GM19099 (cell line): ENCODE results near the gene COPS9.

Experiments
- POLR2A ChIP-seq: IDR thresholded peaks from 3 replicates; pipeline ENCODE4 v1.6.1; 2011; ENCODE audit warnings: low read depth; ENCODE audit not compliant: insufficient read length; ENCODE audit errors: extremely low read depth

COPS9 gene

DNA sequence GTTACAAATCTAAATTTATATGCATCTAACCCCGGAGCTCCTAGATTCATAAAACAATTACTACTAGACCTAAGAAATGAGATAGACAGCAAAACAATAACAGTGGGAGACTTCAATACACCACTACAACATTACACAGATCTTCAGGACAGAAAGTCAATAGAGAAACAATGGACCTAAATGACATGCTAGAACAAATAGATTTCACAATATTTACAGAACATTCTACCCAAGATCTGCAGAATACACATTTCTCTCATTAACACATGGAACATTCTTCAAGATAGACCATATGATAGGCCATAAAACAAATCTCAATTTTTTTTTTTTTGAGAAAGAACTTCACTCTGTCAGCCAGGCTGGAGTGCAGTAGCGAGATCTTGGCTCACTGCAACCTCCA lies 37.8 kb downstream of the COPS9 start:
- no peak for TF ChIP-seq POLR2A

DNA sequence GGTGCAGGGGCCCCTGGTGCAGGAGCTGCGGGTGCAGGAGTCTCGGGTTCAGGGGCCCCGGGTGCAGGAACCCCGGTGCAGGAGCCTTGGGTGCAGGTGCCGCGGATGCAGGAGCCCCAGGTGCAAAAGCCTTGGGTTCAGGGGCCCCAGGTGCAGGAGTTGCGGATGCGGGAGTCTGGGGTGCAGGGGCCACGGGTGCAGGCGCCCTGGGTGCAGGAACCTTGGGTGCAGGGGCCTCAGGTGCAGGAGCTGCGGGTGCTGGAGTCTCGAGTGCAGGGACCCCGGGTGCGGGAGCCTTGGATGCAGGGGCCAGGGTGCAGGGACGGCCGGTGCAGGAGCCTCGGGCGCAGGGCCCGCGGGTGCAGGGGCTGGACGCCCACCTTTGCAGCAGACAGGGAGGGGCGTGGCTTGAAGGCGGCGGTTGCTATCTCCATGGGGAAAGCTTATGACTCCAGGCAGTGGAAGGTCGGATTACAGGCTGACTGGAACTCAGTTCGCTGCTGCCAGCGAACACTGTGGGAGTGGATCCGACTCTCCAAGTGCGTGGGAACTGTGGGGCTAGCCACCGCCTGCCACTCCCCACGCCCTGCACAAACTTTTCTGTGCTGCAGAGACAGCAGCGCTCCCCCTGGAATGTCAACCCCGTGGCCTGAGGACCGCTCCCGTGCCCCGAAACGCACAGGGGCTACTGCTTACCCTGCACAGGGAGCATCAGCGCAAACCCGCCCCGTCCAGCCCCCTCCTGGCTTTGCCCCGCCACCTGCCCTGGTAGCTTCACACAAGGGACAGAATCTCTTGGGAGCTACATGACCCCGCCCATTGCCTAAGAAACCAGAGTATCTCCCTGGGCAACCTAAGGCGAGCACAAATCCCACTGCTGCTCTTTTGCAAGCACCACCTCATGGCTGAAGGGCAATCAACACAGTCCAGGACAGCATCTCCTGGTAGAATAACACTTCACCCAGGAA lies 40.3 kb downstream of the COPS9 start:
- TF ChIP-seq POLR2A, result no peak

DNA sequence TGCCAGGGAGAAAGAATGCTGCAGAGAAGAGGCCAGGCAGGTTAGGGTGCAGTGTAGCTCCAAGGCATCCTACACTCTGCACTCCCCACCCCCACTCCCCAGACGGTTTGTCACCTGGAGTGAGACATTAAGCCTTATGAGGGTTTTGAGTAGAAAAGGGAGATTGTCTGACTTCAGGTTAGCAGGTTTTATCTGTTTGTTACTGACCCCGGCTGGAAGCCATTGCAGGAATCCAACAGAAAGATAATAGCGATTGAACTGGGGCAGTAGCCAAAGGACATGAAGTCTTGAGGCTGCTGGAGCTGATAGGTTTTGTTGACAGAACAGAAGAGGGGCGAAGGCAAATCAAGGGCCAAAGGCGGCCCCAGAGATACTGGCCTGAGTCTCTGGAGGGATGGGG lies 46.8 kb downstream of the COPS9 start:
- no peak for TF ChIP-seq POLR2A

DNA sequence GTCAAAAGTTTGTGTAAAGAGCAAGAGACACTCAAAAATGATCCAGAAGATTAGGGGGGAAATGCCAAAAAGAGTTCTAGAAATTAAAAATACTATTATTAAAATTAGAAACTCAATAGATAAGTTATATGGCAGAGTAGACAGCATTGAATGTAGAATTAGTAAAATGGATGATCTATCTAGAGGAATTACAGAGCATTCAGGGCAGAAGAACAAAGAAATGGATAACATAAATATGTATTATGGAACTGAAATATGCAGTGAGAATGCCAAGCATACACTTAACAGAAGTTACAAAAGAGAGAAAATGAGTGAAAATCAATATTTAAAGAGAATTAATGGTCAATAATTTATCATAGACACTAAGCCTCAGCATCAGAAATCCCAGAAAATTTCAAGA lies 49.5 kb downstream of the COPS9 start:
- no peak for TF ChIP-seq POLR2A
